Osteoblast (primary cell): Measurements from ENCODE around the gene SNRPA1. TPM values are rescaled to one million over a fixed set of nuclear protein-coding genes. Genes with fewer than 3 reads are reported as not detected.

ENCODE experiments used
- DNase-seq: peaks from one replicate; pipeline ENCODE4 v3.0.0; 2011; ENCODE audit warnings: low spot score, mixed read lengths; ENCODE audit not compliant: insufficient read length; ENCODE audit errors: missing footprints
- H2AFZ ChIP-seq: 2 replicates; pipeline ENCODE4 v1.6.0; 2011; ENCODE audit warnings: mild to moderate bottlenecking, low read length
- H3K27ac ChIP-seq: 2 replicates; pipeline ENCODE4 v1.5.1; 2011; ENCODE audit warnings: mild to moderate bottlenecking, low read depth, low read length, moderate library complexity
- H3K27me3 ChIP-seq: 2 replicates; pipeline ENCODE4 v1.6.0; 2012; ENCODE audit warnings: mild to moderate bottlenecking, control low read depth, inconsistent platforms, low read length, moderate library complexity; ENCODE audit not compliant: insufficient read depth
- H3K36me3 ChIP-seq: 2 replicates; pipeline ENCODE4 v1.5.1; 2011; ENCODE audit warnings: mild to moderate bottlenecking, low read length, control low read depth, moderate library complexity; ENCODE audit not compliant: insufficient read depth
- H3K4me1 ChIP-seq: 2 replicates; pipeline ENCODE4 v1.5.1; 2011; ENCODE audit warnings: mild to moderate bottlenecking, low read length, control low read depth, moderate library complexity; ENCODE audit not compliant: insufficient read depth
- H3K4me2 ChIP-seq: 2 replicates; pipeline ENCODE4 v1.6.0; 2011; ENCODE audit warnings: mild to moderate bottlenecking, low read length; ENCODE audit not compliant: insufficient read depth
- H3K4me3 ChIP-seq: fragments of 200-600 bp; sonication (generic); 3 replicates; pipeline ENCODE4 v1.5.1; 2012; ENCODE audit warnings: mild to moderate bottlenecking, low read length, inconsistent platforms; ENCODE audit not compliant: insufficient read depth
- H3K79me2 ChIP-seq: 2 replicates; pipeline ENCODE4 v1.6.0; 2012; ENCODE audit warnings: mild to moderate bottlenecking, low read length, control low read depth, inconsistent platforms; ENCODE audit not compliant: insufficient read depth
- H3K9me3 ChIP-seq: 2 replicates; pipeline ENCODE4 v1.5.1; 2011; ENCODE audit warnings: low read depth, low read length, control low read depth
- H4K20me1 ChIP-seq: 2 replicates; pipeline ENCODE4 v1.6.0; 2012; ENCODE audit warnings: mild to moderate bottlenecking, low read length, control low read depth; ENCODE audit not compliant: insufficient read depth
- total RNA-seq: library from RNA; depleted of rRNA; stranded (reverse); fragments of >200 nt; gene quantifications from 2 replicates; pipeline ENCODE4 v1.2.3, GENCODE V29; 2012
- TF ChIP-seq, protein P1 (sequence below): IDR thresholded peaks from 2 replicates; pipeline ENCODE4 v1.5.1; 2011; ENCODE audit warnings: mild to moderate bottlenecking, low read depth, low read length, moderate library complexity; ENCODE audit errors: extremely low read depth

The SNRPA1 gene
- total RNA-seq, 1 donor, result 9.8 TPM

GRCh38 chr15:101246824-101247745 lies 48.0 kb downstream of the SNRPA1 start:
- Histone ChIP-seq H3K4me3 (no peak overlapping the region), H3K9me3 (no peaks in the 10 kb centered on the region), H3K36me3 (peaks cover 16% of the 10 kb centered on the region), H3K27ac (peak overlapping the region; percentile 30), H3K27me3 (no peaks in the 10 kb centered on the region), H3K4me2 (peak overlapping the region; percentile 15), H2AFZ (no peak overlapping the region), H4K20me1 (peaks cover 69% of the 10 kb centered on the region), H3K4me1 (peaks cover 37% of the 10 kb centered on the region), H3K79me2 (peaks cover 89% of the 10 kb centered on the region)
- DNase-seq, result no peak
- TF ChIP-seq, protein P1, sequence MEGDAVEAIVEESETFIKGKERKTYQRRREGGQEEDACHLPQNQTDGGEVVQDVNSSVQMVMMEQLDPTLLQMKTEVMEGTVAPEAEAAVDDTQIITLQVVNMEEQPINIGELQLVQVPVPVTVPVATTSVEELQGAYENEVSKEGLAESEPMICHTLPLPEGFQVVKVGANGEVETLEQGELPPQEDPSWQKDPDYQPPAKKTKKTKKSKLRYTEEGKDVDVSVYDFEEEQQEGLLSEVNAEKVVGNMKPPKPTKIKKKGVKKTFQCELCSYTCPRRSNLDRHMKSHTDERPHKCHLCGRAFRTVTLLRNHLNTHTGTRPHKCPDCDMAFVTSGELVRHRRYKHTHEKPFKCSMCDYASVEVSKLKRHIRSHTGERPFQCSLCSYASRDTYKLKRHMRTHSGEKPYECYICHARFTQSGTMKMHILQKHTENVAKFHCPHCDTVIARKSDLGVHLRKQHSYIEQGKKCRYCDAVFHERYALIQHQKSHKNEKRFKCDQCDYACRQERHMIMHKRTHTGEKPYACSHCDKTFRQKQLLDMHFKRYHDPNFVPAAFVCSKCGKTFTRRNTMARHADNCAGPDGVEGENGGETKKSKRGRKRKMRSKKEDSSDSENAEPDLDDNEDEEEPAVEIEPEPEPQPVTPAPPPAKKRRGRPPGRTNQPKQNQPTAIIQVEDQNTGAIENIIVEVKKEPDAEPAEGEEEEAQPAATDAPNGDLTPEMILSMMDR, result no peak

GRCh38 chr15:101246391-101246790 lies 48.7 kb downstream of the SNRPA1 start:
- H4K20me1 ChIP-seq, result peaks cover 76% of the 10 kb centered on the region
- H3K9me3 ChIP-seq, result no peaks in the 10 kb centered on the region
- no peak overlapping the region for H2AFZ ChIP-seq
- peaks cover 37% of the 10 kb centered on the region for H3K4me1 ChIP-seq
- TF ChIP-seq, protein P1, result no peak
- DNase-seq, result no peak
- H3K36me3 ChIP-seq, result peaks cover 17% of the 10 kb centered on the region
- H3K4me3 ChIP-seq, result no peak overlapping the region
- H3K4me2 ChIP-seq, result peak overlapping the region; percentile 15
- peaks cover 96% of the 10 kb centered on the region for H3K79me2 ChIP-seq
- H3K27me3 ChIP-seq, result no peaks in the 10 kb centered on the region
- H3K27ac ChIP-seq, result peak overlapping the region; percentile 30

- H3K9me3 ChIP-seq, result no peaks in the 10 kb centered on the region
- H3K36me3 ChIP-seq, result peaks cover 17% of the 10 kb centered on the region
- H3K4me3 ChIP-seq, result no peak overlapping the region
- no peak overlapping the region for H2AFZ ChIP-seq
- peak overlapping the region; percentile 1 for H3K27ac ChIP-seq
- H3K4me2 ChIP-seq, result peak overlapping the region; percentile 27
- peaks cover 99% of the 10 kb centered on the region for H3K79me2 ChIP-seq
- peaks cover 76% of the 10 kb centered on the region for H4K20me1 ChIP-seq
- H3K4me1 ChIP-seq, result peaks cover 38% of the 10 kb centered on the region
- DNase-seq, result no peak
- TF ChIP-seq, protein P1, result no peak
- no peaks in the 10 kb centered on the region for H3K27me3 ChIP-seq
Observed at GRCh38 chr15:101244889-101245668, 50.0 kb downstream of the SNRPA1 start.
